Measurements from ENCODE around the gene POMP.

POMP gene

GRCh38 chr13:28658796-28659620 is at the start of gene POMP:
Gene POMP (plus strand): TSS chr13:28659130. CDS start chr13:28659185, 55 bp downstream.
- TF ChIP-seq CTCF (IDR thresholded peaks at IDR 0.05; ENCODE audit: low read depth, low read length, missing control alignments) = no peak
- peak; percentile 85 for DNase-seq (ENCODE audit: low read depth)
- in situ Hi-C loops (cut with HindIII; ENCODE audit: low sequenced_read_pairs) = no loop called here
- H3K4me3 ChIP-seq (ENCODE audit: low read depth, low read length) = peak within 1 kb of the TSS; percentile 94

GRCh38 chr13:28609381-28609780 is 49.5 kb upstream of the POMP start:
- H3K4me3 ChIP-seq (ENCODE audit: low read depth, low read length) = no peak overlapping the region
- DNase-seq (ENCODE audit: low read depth) = no peak
- no peak for TF ChIP-seq CTCF (IDR thresholded peaks at IDR 0.05; ENCODE audit: low read depth, low read length, missing control alignments)
- in situ Hi-C loops (cut with HindIII; ENCODE audit: low sequenced_read_pairs) = no loop called here

- no peak for TF ChIP-seq CTCF (IDR thresholded peaks at IDR 0.05; ENCODE audit: low read depth, low read length, missing control alignments)
- in situ Hi-C loops (cut with HindIII; ENCODE audit: low sequenced_read_pairs) = no loop called here
- no peak overlapping the region for H3K4me3 ChIP-seq (ENCODE audit: low read depth, low read length)
- DNase-seq (ENCODE audit: low read depth) = no peak
Observed at GRCh38 chr13:28609926-28610325, 49.0 kb upstream of the POMP start.

- no peak for DNase-seq (ENCODE audit: low read depth)
- in situ Hi-C loops (cut with HindIII; ENCODE audit: low sequenced_read_pairs) = no loop called here
- TF ChIP-seq CTCF (IDR thresholded peaks at IDR 0.05; ENCODE audit: low read depth, low read length, missing control alignments) = no peak
- H3K4me3 ChIP-seq (ENCODE audit: low read depth, low read length) = no peak overlapping the region
Observed at GRCh38 chr13:28610996-28611395, 47.9 kb upstream of the POMP start.

- DNase-seq (ENCODE audit: low read depth) = no peak
Observed at GRCh38 chr13:28611654-28612131, 47.2 kb upstream of the POMP start.

GRCh38 chr13:28613562-28613961 is 45.4 kb upstream of the POMP start:
- no peak for DNase-seq (ENCODE audit: low read depth)
- H3K4me3 ChIP-seq (ENCODE audit: low read depth, low read length) = no peak overlapping the region
- in situ Hi-C loops (cut with HindIII; ENCODE audit: low sequenced_read_pairs) = no loop called here
- no peak for TF ChIP-seq CTCF (IDR thresholded peaks at IDR 0.05; ENCODE audit: low read depth, low read length, missing control alignments)

More at GRCh38 chr13:28611654-28612131, 47.2 kb upstream of the POMP start:
- in situ Hi-C loops (cut with HindIII; ENCODE audit: low sequenced_read_pairs) = no loop called here
- no peak overlapping the region for H3K4me3 ChIP-seq (ENCODE audit: low read depth, low read length)
- TF ChIP-seq CTCF (IDR thresholded peaks at IDR 0.05; ENCODE audit: low read depth, low read length, missing control alignments) = no peak
